GM23338 (cell line): ENCODE measurements around the gene SSU72.

ENCODE experiments used
- CREB1 ChIP-seq: fragments of 250-450 bp; sonication (Bioruptor Pico); IDR thresholded peaks from 2 replicates; pipeline ENCODE4 v1.5.0; 2020; ENCODE audit warnings: low read depth, mild to moderate bottlenecking, moderate library complexity
- EZH2phosphoT487 ChIP-seq: fragments of 200-600 bp; sonication (generic); IDR thresholded peaks from one replicate; pipeline ENCODE4 v1.8.1; 2018; ENCODE audit warnings: antibody characterized with exemption; ENCODE audit not compliant: unreplicated experiment
- POLR2AphosphoS5 ChIP-seq: IDR thresholded peaks from 2 replicates; pipeline ENCODE4 v1.6.1; 2016; ENCODE audit warnings: antibody characterized with exemption, low read depth
- STAT1 ChIP-seq: IDR thresholded peaks from one replicate; pipeline ENCODE4 v1.6.1; 2016; ENCODE audit warnings: antibody characterized with exemption; ENCODE audit not compliant: unreplicated experiment
- ZNF114 ChIP-seq: fragments of 250-450 bp; sonication (Bioruptor Pico); IDR thresholded peaks from 2 replicates; pipeline ENCODE4 v1.5.0; 2020; ENCODE audit warnings: mild to moderate bottlenecking, moderate library complexity
- TF ChIP-seq, protein P1 (sequence below), 2 experiments: fragments of 200-600 bp in 1 of 2; sonication (generic) in 1 of 2; conservative IDR thresholded peaks; 2 replicates each; pipeline versions ENCODE4 v1.5.1 to v1.6.1; 2016 to 2017; ENCODE audit warnings: antibody characterized with exemption in 2 of 2, low read depth in 2 of 2, mild to moderate bottlenecking in 2 of 2, moderate library complexity in 1 of 2
- TF ChIP-seq, protein P2 (sequence below): IDR thresholded peaks from one replicate; pipeline ENCODE4 v1.6.1; 2018; ENCODE audit warnings: antibody characterized with exemption; ENCODE audit not compliant: unreplicated experiment

DNA sequence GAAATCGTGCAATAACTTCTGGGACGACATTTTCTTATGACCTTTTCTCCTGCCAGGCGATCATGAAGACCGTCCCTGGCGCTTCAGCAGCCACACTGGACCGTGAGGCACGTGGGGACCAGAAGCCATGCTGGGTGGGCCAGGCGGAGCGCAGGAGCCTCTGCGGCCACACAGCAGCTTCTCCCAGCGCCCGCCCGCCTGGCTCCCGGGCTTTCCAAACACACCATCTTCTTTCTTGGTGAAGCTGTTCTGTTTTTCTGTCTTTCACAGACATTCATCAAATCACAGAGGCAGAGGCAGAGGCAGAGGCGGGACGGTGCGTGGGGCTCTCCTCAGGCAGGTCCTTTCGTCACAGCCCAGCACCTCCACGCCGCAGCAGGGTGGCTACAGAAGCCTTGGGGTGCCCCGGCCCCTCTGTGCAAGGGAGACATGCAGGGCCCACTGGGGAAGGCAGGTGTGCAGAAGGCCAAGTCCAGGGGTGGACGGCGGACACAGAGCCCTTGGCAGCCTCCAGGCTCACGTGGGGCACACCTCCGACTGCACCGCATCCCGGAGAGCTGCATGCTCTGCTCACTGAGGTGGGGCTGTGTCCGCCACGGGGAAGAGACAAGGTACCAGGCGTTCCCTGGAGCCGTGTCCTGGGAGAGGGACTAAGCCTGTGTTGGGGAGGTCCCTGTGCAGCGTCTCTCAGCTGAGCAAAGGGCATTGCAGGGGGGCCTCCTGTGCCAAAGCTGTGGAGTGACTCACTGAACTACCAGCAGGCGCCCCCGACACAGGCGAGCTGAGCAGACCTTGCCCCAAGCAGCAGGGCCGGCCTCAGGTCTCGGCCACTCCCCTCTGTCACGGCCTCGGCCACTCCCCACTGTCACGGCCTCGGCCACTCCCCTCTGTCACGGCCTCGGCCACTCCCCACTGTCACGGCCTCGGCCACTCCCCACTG lies 31.6 kb downstream of the SSU72 start:
- TF ChIP-seq, protein P1, sequence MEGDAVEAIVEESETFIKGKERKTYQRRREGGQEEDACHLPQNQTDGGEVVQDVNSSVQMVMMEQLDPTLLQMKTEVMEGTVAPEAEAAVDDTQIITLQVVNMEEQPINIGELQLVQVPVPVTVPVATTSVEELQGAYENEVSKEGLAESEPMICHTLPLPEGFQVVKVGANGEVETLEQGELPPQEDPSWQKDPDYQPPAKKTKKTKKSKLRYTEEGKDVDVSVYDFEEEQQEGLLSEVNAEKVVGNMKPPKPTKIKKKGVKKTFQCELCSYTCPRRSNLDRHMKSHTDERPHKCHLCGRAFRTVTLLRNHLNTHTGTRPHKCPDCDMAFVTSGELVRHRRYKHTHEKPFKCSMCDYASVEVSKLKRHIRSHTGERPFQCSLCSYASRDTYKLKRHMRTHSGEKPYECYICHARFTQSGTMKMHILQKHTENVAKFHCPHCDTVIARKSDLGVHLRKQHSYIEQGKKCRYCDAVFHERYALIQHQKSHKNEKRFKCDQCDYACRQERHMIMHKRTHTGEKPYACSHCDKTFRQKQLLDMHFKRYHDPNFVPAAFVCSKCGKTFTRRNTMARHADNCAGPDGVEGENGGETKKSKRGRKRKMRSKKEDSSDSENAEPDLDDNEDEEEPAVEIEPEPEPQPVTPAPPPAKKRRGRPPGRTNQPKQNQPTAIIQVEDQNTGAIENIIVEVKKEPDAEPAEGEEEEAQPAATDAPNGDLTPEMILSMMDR (conservative IDR thresholded peaks at IDR 0.05; ENCODE audit: low read depth in 2 of 2), result no peak
- TF ChIP-seq POLR2AphosphoS5 (no peak), STAT1 (no peak), ZNF114 (no peak), CREB1 (CRISPR knock-in tag) (no peak), EZH2phosphoT487 (no peak)
- TF ChIP-seq, protein P2, sequence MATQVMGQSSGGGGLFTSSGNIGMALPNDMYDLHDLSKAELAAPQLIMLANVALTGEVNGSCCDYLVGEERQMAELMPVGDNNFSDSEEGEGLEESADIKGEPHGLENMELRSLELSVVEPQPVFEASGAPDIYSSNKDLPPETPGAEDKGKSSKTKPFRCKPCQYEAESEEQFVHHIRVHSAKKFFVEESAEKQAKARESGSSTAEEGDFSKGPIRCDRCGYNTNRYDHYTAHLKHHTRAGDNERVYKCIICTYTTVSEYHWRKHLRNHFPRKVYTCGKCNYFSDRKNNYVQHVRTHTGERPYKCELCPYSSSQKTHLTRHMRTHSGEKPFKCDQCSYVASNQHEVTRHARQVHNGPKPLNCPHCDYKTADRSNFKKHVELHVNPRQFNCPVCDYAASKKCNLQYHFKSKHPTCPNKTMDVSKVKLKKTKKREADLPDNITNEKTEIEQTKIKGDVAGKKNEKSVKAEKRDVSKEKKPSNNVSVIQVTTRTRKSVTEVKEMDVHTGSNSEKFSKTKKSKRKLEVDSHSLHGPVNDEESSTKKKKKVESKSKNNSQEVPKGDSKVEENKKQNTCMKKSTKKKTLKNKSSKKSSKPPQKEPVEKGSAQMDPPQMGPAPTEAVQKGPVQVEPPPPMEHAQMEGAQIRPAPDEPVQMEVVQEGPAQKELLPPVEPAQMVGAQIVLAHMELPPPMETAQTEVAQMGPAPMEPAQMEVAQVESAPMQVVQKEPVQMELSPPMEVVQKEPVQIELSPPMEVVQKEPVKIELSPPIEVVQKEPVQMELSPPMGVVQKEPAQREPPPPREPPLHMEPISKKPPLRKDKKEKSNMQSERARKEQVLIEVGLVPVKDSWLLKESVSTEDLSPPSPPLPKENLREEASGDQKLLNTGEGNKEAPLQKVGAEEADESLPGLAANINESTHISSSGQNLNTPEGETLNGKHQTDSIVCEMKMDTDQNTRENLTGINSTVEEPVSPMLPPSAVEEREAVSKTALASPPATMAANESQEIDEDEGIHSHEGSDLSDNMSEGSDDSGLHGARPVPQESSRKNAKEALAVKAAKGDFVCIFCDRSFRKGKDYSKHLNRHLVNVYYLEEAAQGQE, result no peak
